NCI-H1048 (cell line): ENCODE data around the gene TNFAIP1.
A peak's percentile ranks its signal among the peaks of the same experiment; 100 is the strongest.
"Not testable (repeated sequence)": the region's sequence is repeated elsewhere in the genome, so short reads cannot be mapped to it uniquely, and the experiment has no call there.

Experiments
- DNase-seq: peaks from one replicate; lab custom pipeline; 2025; lab: John Stamatoyannopoulos, UW

Gene TNFAIP1

DNA sequence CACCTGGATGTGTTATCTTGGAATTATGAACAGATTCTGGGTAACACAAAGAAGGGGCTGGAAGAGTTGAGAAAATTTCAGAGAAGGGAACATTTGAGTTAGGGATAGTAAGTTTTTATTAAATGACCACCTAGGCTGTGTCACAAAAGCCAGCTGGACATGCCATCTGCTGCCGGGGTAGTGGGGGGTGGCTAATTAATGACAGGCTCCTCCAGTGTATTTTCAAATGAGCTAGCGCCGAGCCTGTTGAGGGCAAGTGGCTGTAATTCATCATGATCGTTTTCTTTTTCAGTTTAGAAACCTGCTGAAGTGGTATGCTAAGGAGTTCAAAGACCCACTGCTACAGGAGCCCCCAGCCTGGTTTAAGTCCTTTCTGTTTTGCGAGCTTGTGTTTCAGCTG lies 10.3 kb upstream of the TNFAIP1 start:
- DNase-seq, result no peak

DNA sequence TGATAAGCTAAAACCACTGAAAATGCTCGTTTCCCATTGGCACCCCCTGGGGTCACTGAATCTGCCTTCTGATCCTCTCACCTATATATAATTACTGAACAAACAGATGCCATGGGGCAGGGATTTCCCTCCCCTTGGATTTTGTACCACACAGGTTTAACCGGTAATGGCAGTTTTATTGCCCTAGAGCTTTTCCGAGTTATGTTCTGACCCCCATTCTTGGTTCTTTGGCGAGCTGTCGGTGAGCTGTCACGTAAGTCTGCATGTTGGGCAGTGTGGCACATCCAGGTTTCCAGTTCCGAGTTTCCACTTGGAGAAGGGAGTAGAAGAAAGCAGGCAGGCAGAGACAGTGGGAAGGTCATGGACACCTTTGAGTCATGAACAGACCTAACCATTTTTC lies 9.4 kb upstream of the TNFAIP1 start:
- DNase-seq, result no peak

DNA sequence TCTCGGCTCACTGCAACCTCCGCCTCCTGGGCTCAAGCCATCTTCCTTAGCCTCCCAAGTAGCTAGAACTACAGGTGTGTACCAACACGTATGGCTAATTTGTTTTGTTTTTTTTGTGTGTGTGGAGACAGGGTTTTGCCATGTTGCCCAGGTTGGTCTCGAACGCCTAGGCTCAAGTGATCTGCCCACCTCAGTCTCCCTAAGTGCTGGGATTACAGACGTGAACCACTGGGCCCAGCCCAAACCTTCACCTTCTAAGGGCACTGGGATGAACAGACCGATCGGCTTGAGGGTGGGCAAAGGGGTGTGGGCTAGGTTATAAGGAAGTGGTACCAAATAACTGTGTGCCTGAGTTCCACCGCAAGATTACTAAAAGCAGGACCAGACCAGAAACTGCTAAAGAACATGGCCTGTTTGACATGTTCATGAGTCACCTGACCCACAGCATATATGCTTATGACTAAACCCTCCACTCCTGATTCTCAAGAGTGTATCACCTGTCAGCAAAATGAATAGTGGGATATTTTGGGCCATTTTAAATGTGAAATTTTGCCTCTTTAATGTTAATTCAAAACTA lies 8.4 kb upstream of the TNFAIP1 start:
- DNase-seq, result no peak

DNA sequence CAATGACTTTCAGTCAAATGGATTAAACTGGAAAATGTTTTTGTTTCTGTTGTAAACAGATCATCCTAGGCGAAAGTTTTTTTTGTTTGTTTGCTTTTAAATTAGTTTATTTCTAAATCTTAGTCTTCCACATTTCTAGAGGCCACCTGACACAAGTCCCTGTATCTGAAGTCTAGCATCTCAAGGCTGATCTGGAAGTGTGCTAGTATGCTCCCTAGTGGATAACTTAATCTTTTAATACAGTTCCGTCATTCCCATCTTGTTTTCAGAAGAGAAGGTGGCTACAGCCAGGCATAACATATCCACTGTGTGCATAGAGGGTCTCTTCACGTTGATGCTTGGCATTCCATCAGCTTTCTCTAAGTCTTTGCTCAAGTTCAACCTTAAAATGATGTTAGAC lies 7.9 kb upstream of the TNFAIP1 start:
- no peak for DNase-seq

DNA sequence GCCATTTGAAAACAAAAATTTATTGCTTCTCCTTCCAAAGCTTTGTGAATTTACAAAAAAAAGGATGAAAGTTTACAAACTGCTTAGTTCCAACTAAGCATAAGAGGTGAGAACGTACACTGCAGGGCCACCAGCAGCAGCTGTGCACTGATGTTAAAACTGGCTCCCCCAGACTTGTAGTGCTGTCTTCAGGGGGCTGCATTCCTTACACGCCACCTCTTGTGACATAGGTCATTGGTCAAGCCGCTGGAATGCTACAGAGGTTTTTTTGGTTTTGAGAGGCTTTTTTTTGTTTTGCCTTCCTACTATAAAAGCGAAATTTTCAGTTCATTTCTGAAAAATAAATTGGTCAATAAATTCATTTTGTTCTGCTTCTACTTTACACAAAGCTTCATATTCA lies 7.2 kb upstream of the TNFAIP1 start:
- DNase-seq, result no peak

DNA sequence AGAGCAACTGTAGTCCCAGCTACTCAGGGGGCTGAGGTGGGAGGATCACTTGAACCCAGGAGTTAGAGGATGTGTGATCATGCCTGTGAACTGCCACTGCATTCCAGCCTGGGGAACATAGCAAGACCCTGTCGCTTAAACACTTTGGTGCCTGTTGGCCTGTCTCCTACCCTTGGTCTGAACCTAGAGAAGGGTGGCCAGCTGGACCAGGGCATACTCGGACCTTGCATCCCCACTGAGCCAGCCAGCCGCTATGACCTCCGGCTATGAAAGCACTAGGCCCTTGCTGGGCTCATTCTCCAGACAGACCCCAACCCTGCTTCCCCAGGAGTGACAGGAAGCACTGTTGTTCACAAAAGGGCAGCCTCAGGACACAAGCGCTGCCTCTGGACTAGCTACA lies 4.9 kb upstream of the TNFAIP1 start:
- no peak for DNase-seq

DNA sequence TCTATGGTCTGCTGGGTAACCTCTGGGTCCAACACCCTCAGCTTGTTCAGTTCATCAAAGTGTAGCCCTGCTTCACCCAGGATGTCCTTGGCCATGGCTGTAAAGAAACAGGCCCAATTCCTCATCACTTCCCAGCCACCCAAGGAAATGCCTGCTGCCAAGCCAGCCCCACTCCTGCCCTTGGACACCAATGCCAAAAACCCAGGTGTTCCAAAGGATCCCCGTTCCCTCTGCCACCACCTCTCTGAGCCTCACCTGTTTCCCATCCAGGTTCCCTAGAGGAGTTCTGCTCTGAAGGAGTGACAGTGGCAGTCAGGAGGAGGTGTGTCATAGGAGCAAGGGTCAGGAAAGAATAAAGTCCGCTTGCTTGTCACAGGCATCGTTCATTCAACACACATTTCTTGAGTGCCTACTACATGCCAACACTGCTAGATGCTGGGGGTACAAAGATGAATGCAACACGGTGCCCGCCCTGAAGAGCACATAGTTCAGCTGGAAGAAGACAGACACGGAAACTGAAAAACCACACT lies 3.6 kb upstream of the TNFAIP1 start:
- no peak for DNase-seq

DNA sequence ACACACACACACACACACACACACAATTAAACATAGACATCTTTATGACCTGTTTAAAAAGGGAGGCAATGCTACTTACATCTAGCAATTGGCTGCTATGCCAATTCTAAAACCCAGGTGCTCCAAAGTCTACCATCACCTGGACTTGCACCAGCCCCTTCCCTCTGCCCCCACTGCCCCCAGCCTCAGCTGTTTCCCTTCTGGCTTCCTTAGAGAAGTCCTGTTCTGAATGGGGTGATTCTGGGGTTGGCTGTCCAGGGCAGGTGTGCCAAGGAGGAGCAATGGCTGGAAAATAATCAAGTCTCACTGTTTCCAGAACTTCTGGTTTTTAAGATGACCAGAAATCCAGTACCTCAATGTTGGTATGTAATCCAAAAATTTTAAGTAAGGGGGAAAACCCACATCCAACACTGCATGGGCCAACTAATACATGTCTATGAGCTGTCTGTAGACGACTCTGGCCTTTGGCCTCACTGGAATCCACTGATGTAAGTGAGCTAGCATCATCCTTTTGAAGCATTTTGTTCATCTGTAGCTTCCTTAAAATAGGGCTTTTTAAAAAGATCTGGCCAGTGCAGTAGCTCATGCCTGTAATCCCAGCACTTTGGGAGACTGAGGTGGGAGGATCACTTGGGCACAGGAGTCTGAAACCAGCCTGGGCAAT lies 2.3 kb upstream of the TNFAIP1 start:
- no peak for DNase-seq

DNA sequence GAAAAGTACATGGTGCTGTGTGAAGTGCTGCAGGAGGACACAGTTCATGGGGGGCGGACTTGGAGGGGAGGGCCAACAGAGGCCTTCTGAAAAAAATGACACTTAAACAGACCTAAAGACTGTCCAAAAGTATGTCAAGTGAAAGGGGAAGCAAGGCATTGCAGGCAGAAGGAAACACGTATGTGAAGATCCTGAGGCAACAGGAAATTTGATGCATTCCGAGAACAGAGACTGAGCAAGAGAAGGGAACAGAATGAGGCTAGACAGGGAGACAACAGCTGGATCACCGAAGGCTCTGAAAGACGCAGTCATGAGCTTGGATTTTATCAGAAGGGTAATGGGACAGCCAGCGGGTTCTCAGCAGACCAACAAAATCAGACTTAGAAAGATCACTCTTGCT lies 1.4 kb upstream of the TNFAIP1 start:
- DNase-seq, result no peak

DNA sequence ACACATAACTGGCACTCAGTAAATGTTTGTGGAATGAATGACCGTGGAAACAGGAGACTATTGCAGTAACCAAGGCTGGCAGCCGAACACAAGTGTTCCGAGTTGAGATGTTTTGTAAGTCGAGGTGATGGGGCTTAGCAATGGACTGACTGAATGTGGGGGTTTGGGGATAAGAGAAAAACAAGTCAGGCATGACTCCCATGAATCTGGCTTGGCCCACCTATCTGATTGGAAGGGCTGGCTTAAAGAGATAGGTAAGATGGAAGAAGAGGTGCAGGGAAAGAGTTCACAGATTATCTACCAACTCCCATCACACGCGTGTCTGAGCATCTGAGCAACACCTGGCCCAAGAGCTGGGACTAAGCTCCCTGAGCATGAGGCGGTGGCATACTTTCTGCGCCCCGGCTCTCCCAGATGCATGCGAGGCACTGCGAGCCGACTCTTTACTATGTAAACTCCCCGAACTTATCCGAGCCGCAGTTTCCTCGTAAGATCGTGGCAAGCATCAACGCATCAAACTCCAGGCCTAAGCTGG lies 828 bp upstream of the TNFAIP1 start:
- DNase-seq, result no peak

DNA sequence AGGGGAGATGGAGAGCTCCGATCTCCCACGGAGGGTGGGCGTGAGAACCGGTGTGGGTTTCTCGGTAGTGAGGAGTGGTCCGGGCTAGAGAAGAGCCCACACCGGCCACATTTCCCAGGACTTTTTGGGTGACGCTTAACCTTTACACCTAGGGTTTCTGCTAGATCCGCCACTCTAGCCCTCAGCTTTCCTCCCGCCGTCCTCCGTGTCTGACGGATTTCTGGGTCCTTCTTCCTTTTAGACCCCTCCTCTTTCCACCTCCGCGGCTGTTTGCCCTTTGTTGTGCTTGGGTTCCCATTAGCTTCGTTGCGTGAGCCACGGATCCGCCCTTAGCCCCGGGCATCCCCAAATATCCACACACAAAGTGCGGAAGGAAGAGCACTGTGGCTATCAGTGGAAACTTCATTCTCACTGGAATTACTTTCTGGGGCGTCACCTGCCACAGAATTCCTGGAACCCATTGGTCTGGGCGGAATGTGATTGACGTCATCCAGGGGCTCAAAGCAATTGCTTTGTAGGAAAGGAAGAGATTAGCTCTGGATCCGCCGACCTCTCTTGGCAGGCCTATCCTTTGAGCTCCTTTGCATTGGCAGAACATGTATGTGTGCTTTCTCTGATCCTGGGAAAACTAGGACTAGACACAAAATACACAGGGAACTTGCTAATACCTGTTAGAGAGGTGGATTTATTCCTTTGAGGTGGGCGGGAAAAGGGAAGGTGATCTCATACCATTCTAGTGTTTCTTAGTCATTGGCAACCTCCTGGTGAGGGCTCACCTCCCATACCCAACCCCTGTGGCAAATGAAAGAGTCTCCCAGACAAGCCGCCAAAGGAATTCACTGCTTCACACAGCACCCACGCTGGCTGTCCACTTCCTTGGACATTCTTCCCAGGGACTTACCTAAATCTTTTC lies 654 bp downstream of the TNFAIP1 start:
- DNase-seq, result peak; percentile 35

DNA sequence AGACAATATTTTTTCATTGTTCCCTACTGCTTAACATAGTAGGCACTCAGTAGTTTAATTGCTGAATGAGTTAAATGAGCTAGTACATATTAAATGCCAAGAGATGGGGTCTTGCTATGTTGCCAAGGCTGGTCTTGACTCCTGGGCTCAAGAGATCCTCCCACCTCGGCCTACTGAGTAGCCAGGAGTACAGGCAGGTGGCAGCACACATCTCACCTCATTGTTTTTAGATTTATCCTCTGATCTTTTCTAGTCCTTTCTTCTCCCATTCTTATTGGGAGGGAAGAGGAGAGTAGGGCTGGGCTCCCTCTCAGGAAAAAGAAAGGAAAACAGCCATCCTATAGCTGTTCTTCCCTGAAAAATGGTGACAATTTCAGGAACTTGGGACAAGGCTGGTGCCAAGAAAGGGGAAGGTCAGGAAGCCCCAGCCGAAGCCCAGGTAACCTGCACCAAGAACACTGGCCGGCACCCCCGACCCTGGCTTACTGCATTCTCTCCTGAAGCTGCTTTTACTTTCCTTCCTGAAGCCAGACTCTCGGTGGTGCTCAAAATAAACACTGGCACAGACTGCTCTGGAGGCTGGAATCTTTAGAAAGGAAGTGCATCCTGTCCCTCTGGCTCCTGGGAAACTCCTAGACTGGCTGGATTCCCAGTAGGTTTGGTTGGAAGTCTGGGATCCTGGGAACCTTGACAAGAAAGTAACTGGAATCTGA lies 2.7 kb downstream of the TNFAIP1 start:
- no peak for DNase-seq

DNA sequence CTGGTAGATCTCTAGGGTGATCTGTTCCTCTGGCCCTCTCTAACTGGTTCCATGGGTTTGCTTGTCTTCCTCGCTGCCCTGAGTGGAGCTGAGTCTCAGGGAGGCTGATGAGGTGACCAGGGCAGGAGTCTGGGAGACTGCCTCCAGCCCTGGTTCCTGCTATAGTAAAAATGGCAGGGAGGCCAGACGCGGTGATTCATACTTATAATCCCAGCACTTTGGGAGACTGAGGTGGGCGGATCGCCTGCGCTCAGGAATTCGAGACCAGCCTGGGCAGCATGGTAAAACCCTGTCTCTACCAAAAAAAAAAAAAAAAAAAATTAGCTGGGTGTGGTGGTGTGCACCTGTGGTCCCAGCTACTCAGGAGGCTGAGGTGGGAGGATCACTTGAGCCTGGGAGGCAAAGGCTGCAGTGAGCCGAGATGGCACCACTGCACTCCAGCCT lies 3.2 kb downstream of the TNFAIP1 start:
- not testable (repeated sequence) for DNase-seq

DNA sequence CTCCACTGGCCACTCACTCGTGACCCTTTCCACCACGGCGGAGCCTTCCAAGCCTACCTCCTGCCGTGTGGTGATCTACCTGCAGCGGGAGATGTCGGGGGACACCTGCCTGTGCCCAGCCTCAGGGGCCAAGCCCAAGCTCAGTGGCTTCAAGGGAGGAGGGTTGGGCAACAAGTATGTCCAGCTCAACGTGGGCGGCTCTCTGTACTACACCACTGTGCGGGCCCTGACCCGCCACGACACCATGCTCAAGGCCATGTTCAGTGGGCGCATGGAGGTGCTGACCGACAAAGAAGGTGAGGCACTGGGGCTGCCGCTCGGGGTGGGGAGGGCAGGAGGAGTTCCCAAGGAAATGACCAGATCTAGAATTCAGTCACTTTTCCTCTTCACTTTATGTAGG lies 3.9 kb downstream of the TNFAIP1 start:
- no peak for DNase-seq

DNA sequence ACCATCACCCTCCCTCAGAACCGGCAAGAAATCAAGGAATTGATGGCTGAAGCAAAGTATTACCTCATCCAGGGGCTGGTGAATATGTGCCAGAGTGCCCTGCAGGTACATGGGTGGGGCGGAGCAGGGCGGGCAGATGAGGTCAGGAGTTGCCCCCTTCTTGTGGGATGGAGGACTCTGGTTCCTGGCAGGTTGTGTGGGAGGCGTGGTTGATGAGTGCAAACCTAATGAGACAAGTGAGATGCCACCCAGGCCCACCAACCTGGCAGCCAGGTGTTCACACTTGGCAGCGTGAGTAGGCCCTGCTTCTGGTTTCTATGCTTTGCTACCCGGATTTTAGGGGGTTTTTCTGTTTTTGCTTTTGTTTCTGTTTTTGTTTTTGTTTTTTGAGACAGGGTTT lies 4.8 kb downstream of the TNFAIP1 start:
- DNase-seq, result no peak

DNA sequence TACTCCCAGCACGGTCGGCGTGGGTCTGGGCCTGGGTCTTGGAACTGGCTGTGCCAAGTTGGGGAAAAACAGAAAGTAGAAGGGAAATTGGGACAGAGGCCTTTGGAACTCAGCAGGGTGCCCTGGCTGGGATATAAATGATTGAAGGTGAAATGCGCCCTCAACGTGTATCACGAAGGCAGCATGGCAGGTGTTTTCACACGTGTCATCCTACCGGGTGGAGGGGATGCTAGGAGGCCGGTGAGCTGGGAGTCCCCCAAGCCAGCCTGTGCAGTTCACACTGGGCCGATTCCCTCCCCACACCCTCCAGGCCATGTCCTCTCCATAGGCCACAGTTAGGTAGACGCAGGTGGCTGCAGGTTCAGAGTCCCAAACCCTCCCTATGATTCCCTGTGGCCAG lies 6.0 kb downstream of the TNFAIP1 start:
- no peak for DNase-seq

DNA sequence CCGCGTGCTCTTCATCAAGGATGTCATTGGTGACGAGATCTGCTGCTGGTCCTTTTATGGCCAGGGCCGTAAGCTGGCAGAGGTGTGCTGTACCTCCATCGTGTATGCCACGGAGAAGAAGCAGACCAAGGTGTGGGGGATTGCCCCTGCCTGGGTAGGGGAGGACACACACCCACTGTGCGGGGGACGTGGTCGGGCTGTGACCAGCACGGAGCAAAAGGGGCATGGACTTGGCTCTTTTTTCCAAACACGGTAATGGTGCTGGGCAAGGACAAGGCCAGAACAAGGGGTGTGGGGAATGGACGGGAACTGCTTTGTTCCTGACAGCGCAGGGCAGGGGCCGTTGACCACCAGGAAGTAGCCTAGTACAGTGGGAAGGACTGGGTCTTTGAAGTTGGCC lies 6.8 kb downstream of the TNFAIP1 start:
- no peak for DNase-seq

DNA sequence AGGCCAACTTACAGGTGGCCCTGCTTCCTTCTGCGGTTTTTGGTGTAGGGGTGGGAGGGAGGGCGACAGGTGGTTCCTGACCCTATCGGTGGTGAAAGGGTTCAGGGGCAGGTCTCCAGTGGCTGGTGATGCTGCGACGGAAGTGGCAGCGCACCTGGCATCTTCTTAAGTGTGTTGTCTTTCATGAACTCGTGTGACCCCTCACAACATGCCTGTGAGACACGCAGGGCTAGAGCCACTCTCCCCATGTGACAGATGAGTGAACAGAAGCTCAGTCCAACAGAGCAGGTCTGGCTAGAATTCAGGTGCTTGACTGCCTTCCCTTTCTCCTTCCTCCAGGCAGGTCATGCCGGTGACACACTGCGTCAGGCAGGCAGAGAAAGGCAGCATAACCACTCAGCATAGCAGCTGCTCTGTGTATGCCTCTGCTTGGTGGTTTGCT lies 8.0 kb downstream of the TNFAIP1 start:
- no peak for DNase-seq

DNA sequence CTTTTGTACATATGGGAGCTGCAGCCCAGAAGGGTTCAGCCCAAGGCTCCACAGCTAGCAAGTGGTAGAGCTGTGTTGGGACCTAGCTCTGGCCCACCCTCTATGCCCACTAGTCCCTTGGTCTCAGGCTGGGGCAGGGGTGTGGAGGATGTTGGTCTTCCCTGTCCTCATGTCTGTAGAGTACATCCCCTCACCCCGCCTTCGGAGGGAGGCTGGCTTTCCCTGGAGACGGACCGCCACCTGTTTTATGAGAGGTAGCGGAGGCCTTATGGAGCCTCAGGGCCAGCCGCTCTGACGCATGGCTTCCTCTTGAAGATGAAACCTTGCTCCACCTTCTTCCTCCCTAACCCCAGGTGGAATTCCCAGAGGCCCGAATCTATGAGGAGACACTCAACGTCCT lies 8.4 kb downstream of the TNFAIP1 start:
- DNase-seq, result no peak

DNA sequence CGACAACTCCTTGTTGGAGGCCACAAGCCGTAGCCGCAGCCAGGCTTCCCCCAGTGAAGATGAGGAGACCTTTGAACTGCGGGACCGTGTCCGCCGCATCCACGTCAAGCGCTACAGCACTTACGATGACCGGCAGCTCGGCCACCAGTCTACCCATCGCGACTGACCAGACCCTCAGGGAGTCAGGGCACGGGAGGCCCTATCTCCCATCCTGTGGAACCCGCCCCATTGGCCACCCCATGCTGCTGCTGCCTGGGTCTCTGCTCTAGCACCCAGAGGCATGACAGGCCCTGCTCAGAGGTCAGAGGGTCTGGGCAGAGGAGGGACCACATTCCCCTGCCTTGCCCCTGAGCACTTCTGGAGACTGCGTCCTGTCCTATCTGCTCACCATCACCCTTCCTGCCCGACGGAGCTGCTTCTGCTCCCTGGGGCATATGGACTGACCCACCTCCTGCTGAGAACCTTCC lies 8.9 kb downstream of the TNFAIP1 start:
- DNase-seq, result no peak

DNA sequence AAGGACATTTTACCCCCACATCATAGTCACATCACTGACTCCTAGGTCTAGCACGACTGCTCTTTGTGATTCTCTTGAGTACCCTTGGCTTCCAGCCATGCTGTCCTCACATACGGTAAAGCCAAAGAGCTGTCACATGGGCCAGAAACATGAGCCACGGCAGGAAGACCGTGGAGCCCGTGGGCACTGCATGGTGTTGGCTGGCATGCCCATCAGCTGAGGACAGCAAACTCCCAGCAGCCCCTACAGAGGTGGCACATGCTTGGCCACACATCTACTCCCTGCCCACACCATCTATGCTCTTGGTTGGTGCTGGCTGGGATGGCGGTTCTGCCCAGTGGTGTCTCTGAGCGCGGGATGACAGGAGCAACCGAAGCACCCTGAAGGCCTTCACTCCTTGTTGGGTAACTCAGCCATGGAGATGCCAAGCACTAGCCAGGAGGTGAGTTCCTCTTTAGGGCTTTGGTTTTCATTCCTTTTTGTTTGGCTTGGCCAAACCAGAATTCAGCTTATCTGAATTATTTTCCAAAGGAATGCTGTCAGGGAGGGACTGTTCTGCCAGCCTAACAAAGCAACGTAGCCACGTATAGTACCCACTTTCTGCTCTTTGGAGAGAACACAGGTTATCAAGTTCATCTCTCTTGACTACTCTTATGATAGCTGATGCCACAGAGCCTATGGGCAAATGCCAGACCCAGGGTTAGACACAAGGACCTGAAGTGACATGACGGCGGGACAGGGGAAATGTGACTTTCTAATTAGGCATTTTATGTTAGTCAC lies 10.0 kb downstream of the TNFAIP1 start:
- no peak for DNase-seq
